Mucosa of descending colon (tissue), 3 donors: ENCODE data around the gene HAUS1. TPM values are rescaled to one million over a fixed set of nuclear protein-coding genes. Genes with fewer than 3 reads are reported as not detected.

Experiments used
- ATAC-seq: fragments of 200-7000 bp; cut with Tn5 transposase; one replicate; pipeline ENCODE4 v1.9.1; 2020; ENCODE audit warnings: mild to moderate bottlenecking, moderate library complexity
- DNase-seq, 3 donors: peaks; one replicate each; pipeline ENCODE4 v3.0.0-alpha.2; 2020
- H3K36me3 ChIP-seq: fragments of 200-600 bp; one replicate; pipeline ENCODE4 v1.8.0; 2021; ENCODE audit warnings: low read depth, mild to moderate bottlenecking
- H3K4me1 ChIP-seq: fragments of 200-600 bp; one replicate; pipeline ENCODE4 v1.8.0; 2021; ENCODE audit warnings: low read depth, mild to moderate bottlenecking
- H3K4me3 ChIP-seq: fragments of 200-600 bp; one replicate; pipeline ENCODE4 v1.8.0; 2021; ENCODE audit warnings: mild to moderate bottlenecking
- H3K9me3 ChIP-seq: fragments of 200-600 bp; one replicate; pipeline ENCODE4 v1.8.0; 2021; ENCODE audit warnings: mild to moderate bottlenecking
- CTCF ChIP-seq: fragments of 200-600 bp; IDR thresholded peaks from one replicate; pipeline ENCODE4 v1.8.0; 2022; ENCODE audit warnings: antibody characterized with exemption, mild to moderate bottlenecking
- intact Hi-C, 2 donors: fragments of 100-400 bp; cut with DNase I in 1 of 2; cut with micrococcal nuclease in 1 of 2; formaldehyde crosslinking; loops; one replicate each; pipeline versions ENCODE4 v1.11.0 to v1.11.1; 2022; cut with DNase I, micrococcal nuclease
- total RNA-seq, 3 donors: library from RNA; stranded (reverse); fragmentation: NEBNext Ultra II Directional in 2 of 3; extraction: Animal tissue kit (Norgen Biotek cat#: 25700) in 2 of 3; gene quantifications; one replicate each; pipeline versions ENCODE4 v1.2.1 to v1.2.4, GENCODE V29; 2021 to 2023
- donor health status: DM: no; HTN: no; CAD: no; lungs with moderate emphysema.
- donor health status: DM: no; HTN: no; CAD: no.
- donor health status: DM: no; HTN: yes; CAD: no.

The HAUS1 gene
- total RNA-seq, 3 donors from 2014 or later: 8.2 to 26.2 (median 18.4) TPM

DNA sequence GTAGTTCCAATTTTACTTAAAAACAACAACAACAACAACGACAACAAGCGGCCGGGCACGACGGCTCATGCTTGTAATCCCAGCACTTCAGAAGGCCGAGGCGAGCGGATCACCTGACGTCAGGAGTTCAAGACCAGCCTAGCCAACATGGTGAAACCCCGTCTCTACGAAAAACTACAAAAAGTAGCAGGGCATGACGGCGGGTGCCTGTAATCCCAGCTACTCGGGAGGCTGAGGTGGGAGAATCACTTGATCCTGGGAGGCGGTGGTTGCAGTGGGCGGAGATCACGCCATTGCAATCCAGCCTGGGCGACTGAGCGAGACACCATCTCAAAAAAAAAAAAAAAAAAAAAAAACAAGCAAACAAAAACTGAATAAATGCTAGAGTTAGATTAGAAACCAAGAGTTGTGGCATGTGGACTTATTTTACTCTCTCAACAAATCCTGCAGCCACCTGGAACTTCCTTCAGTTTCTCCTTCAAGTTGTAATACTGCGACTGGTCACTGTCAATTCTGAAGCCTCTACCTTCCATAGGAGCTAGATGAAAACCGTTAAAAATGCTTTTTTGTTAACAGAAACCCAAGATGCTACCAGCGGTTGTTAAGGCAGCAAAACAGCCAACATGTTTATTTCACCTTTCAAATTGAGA lies 7.4 kb upstream of the HAUS1 start:
- Histone ChIP-seq H3K9me3 (no peaks in the 10 kb centered on the region), H3K4me1 (peaks cover 16% of the 10 kb centered on the region), H3K4me3 (peak overlapping the region; percentile 76), H3K36me3 (peaks cover 4% of the 10 kb centered on the region)
- no peak for ATAC-seq
- intact Hi-C loops: no loop called here
- no peak for TF ChIP-seq CTCF
- peak in 1 of 3 donors; percentile 48 for DNase-seq

GRCh38 chr18:46097431-46097800 lies 6.8 kb upstream of the HAUS1 start:
- peak overlapping the region; percentile 76 for H3K4me3 ChIP-seq
- no peak for TF ChIP-seq CTCF
- DNase-seq (peak in 1 of 3 donors; percentile 30), ATAC-seq (peak; percentile 42)
- no peaks in the 10 kb centered on the region for H3K9me3 ChIP-seq
- intact Hi-C loops: no loop called here
- peaks cover 13% of the 10 kb centered on the region for H3K4me1 ChIP-seq
- H3K36me3 ChIP-seq: peaks cover 4% of the 10 kb centered on the region

DNA sequence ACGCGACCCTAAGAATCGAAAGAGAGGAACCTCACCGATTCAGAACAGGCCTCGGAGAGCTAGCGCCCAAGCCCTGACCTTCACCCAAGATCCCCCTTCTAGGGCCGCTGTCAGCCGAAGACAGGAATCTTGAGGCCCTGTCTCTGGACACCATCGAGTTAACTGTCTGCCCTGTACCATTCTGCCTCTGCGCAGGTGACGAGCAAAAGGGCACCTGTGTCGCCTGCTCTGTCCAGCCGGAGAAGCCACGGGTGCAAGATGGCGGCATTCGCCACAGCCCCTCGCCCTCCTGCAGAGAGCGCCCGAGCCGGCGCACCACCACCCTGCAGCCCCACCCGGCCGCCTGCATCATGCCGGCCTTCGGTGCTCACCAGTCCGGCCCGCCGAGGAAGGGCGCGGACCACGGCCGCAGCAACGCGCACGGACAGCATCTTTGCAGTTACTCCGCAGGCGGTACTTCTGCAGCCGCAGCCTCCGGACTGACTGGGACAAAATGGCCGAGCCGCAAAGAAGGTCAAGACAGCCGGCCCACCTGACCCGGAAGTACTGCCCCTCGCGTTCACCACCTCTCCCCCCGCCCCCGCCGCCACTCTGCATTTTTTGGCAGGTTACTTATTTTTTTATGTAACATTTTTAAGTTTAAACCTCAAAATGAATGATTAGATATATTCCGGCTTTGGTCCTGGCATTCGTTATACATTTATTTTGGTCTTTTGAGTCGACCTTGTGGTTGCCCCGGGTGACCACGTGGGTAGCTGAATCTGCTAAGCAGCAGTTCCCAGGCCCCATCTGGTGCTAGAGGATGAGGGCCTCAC lies 6.2 kb upstream of the HAUS1 start, which contains the start of gene ATP5F1A:
Gene ATP5F1A (minus strand): TSS at position 496 of the 815 bp plus-strand sequence. CDS start 65 bp downstream, at position 431.
- ATAC-seq (peak; percentile 95), DNase-seq (peak; percentile 88 to 93 (median 90))
- H3K36me3 ChIP-seq: peaks cover under 1% of the 10 kb centered on the region
- H3K9me3 ChIP-seq: no peaks in the 10 kb centered on the region
- intact Hi-C loops: no loop called here
- peaks cover 13% of the 10 kb centered on the region for H3K4me1 ChIP-seq
- TF ChIP-seq CTCF: no peak
- H3K4me3 ChIP-seq: peak within 1 kb of the TSS; percentile 76

DNA sequence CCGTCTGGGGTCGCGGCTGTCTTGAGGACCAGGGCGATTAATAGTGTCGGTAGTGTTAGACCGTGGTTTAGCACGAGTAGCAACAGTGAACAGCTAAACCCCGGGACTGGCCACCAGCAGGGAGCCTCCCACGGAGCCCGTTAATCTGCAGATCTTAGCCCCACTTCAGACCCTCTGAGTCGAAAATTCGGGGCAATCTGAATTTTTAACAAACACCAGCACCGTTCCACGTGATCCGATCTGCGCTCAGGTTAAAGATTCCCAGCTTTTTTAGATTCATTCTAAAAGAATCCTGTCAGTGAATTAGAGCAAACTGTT lies 5.6 kb upstream of the HAUS1 start:
- H3K9me3 ChIP-seq: no peaks in the 10 kb centered on the region
- ATAC-seq: no peak
- DNase-seq: no peak
- intact Hi-C loops: no loop called here
- no peak overlapping the region for H3K4me3 ChIP-seq
- TF ChIP-seq CTCF: no peak
- peaks cover 13% of the 10 kb centered on the region for H3K4me1 ChIP-seq
- no peaks in the 10 kb centered on the region for H3K36me3 ChIP-seq

DNA sequence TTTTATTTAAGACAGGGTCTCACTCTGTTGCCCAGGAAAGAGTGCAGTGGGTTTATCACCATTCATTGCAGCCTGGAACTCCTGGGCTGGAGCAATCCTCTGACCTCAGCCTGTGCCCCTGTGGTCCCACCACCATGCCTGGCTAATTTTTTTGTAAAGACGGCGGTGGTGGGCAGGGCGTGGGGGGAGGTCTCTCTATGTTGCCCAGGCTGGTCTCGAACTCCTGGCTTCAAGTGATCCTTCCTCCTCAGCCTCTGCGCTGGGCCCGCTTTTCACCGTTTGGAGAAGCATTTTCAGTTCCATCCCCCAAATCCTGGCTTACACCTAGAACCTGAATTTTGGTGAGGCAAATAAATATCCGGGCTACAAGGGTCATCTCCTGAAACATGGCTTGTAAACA lies 4.7 kb upstream of the HAUS1 start:
- DNase-seq: no peak
- Histone ChIP-seq H3K4me1 (peaks cover 13% of the 10 kb centered on the region), H3K9me3 (no peaks in the 10 kb centered on the region), H3K36me3 (no peaks in the 10 kb centered on the region), H3K4me3 (no peak overlapping the region)
- ATAC-seq: no peak
- TF ChIP-seq CTCF: no peak
- intact Hi-C loops: no loop called here
